GM23338 (cell line): ENCODE data around the gene CACNA1H. TPM values are rescaled to one million over a fixed set of nuclear protein-coding genes. Genes with fewer than 3 reads are reported as not detected.

Source experiments
- ATAC-seq: fragments of 200-7000 bp; cut with Tn5 transposase; 3 replicates; pipeline ENCODE4 v1.9.1; 2020
- DNase-seq: peaks from one replicate; pipeline ENCODE4 v3.0.0-alpha.2; 2015; ENCODE audit warnings: low spot score
- H2AFZ ChIP-seq: fragments of 200-600 bp; sonication (generic); 2 replicates; pipeline ENCODE4 v1.8.0; 2016; ENCODE audit warnings: antibody characterized with exemption, mild to moderate bottlenecking, moderate library complexity
- H3F3A ChIP-seq: fragments of 200-600 bp; sonication (generic); replicated peaks from 2 replicates; pipeline ENCODE4 v1.8.0; 2017; ENCODE audit warnings: antibody characterized with exemption, mixed run types, low read depth
- H3K27ac ChIP-seq: fragments of 200-600 bp; sonication (generic); 2 replicates; pipeline ENCODE4 v1.6.1; 2016; ENCODE audit warnings: low read depth
- H3K27me3 ChIP-seq: fragments of 200-600 bp; sonication (generic); 2 replicates; pipeline ENCODE4 v1.8.0; 2016; ENCODE audit warnings: mild to moderate bottlenecking, mixed run types, moderate library complexity; ENCODE audit not compliant: insufficient read depth
- H3K36me3 ChIP-seq: fragments of 200-600 bp; sonication (generic); 2 replicates; pipeline ENCODE4 v1.8.0; 2016; ENCODE audit warnings: mild to moderate bottlenecking; ENCODE audit not compliant: insufficient read depth
- H3K4me1 ChIP-seq: fragments of 200-600 bp; sonication (generic); 2 replicates; pipeline ENCODE4 v1.8.0; 2016; ENCODE audit warnings: mild to moderate bottlenecking, moderate library complexity; ENCODE audit not compliant: insufficient read depth
- H3K4me2 ChIP-seq: fragments of 200-600 bp; sonication (generic); 2 replicates; pipeline ENCODE4 v1.7.1; 2017; ENCODE audit warnings: mixed run types
- H3K4me3 ChIP-seq: fragments of 200-600 bp; sonication (generic); 2 replicates; pipeline ENCODE4 v1.6.1; 2016; ENCODE audit warnings: mixed run types
- H3K79me2 ChIP-seq: fragments of 200-600 bp; sonication (generic); replicated peaks from 2 replicates; pipeline ENCODE4 v1.8.0; 2017; ENCODE audit warnings: mild to moderate bottlenecking; ENCODE audit not compliant: insufficient read depth
- H3K9me2 ChIP-seq: fragments of 200-600 bp; sonication (generic); 2 replicates; pipeline ENCODE4 v1.8.0; 2017; ENCODE audit not compliant: insufficient read depth
- H4K20me1 ChIP-seq: fragments of 200-600 bp; sonication (generic); replicated peaks from 2 replicates; pipeline ENCODE4 v1.8.0; 2017; ENCODE audit warnings: mild to moderate bottlenecking; ENCODE audit not compliant: insufficient read depth
- H3K27ac Mint-ChIP-seq: 2 replicates; pipeline ENCODE4 v1.8.0; 2020; ENCODE audit warnings: inconsistent platforms, mild to moderate bottlenecking, moderate library complexity, mixed read lengths
- H3K27me3 Mint-ChIP-seq: 3 replicates; pipeline ENCODE4 v1.8.0; 2022; ENCODE audit warnings: low read depth, mild to moderate bottlenecking, moderate library complexity, mixed read lengths, inconsistent platforms; ENCODE audit not compliant: insufficient read depth, poor library complexity
- H3K36me3 Mint-ChIP-seq: 3 replicates; pipeline ENCODE4 v1.8.0; 2021; ENCODE audit warnings: low read depth, mild to moderate bottlenecking, inconsistent platforms, moderate library complexity, mixed read lengths
- H3K4me1 Mint-ChIP-seq: 3 replicates; pipeline ENCODE4 v1.8.0; 2020; ENCODE audit warnings: mild to moderate bottlenecking, inconsistent platforms, mixed read lengths
- H3K4me3 Mint-ChIP-seq: 3 replicates; pipeline ENCODE4 v1.8.0; 2021; ENCODE audit warnings: moderate library complexity, mild to moderate bottlenecking, inconsistent platforms, mixed read lengths
- H3K9me3 Mint-ChIP-seq: 3 replicates; pipeline ENCODE4 v1.8.0; 2020; ENCODE audit warnings: moderate library complexity, mild to moderate bottlenecking, inconsistent platforms, mixed read lengths
- EZH2 ChIP-seq: fragments of 200-600 bp; sonication (generic); IDR thresholded peaks from one replicate; pipeline ENCODE4 v1.8.0; 2017; ENCODE audit warnings: antibody characterized with exemption, mild to moderate bottlenecking, low read depth; ENCODE audit not compliant: unreplicated experiment
- EZH2phosphoT487 ChIP-seq: fragments of 200-600 bp; sonication (generic); IDR thresholded peaks from one replicate; pipeline ENCODE4 v1.8.1; 2018; ENCODE audit warnings: antibody characterized with exemption; ENCODE audit not compliant: unreplicated experiment
- JUNB ChIP-seq: IDR thresholded peaks from one replicate; pipeline ENCODE4 v1.6.1; 2016; ENCODE audit warnings: antibody characterized with exemption; ENCODE audit not compliant: unreplicated experiment
- NANOG ChIP-seq: IDR thresholded peaks from 2 replicates; pipeline ENCODE4 v1.6.1; 2016; ENCODE audit warnings: antibody characterized with exemption, borderline replicate concordance
- POLR2AphosphoS5 ChIP-seq: IDR thresholded peaks from 2 replicates; pipeline ENCODE4 v1.6.1; 2016; ENCODE audit warnings: antibody characterized with exemption, low read depth
- ZNF114 ChIP-seq: fragments of 250-450 bp; sonication (Bioruptor Pico); IDR thresholded peaks from 2 replicates; pipeline ENCODE4 v1.5.0; 2020; ENCODE audit warnings: mild to moderate bottlenecking, moderate library complexity
- ZNF331 ChIP-seq: fragments of 250-450 bp; sonication (Bioruptor Pico); IDR thresholded peaks from 2 replicates; pipeline ENCODE4 v1.5.0; 2020; ENCODE audit warnings: low read depth, mild to moderate bottlenecking, moderate library complexity
- polyA plus RNA-seq: library from polyadenylated mRNA; unstranded; fragments of >200 nt; fragmentation: Nextera tagmentation; extraction: Ambion mirVana; gene quantifications from 2 replicates; pipeline ENCODE4 v1.2.1, GENCODE V29; 2016
- total RNA-seq: library from RNA; depleted of rRNA; stranded (reverse); fragments of >200 nt; shearing (Covaris generic); gene quantifications from 2 replicates; pipeline ENCODE4 v1.2.3, GENCODE V29; 2014
- TF ChIP-seq, protein P1 (sequence below): fragments of 250-450 bp; sonication (Bioruptor Pico); IDR thresholded peaks from 2 replicates; pipeline ENCODE4 v1.5.0; 2020; ENCODE audit warnings: mild to moderate bottlenecking, moderate library complexity
- TF ChIP-seq, protein P2 (sequence below): IDR thresholded peaks from 2 replicates; pipeline ENCODE4 v1.6.1; 2016; ENCODE audit warnings: antibody characterized with exemption
- TF ChIP-seq, protein P3 (sequence below), 2 experiments: fragments of 200-600 bp in 1 of 2; sonication (generic) in 1 of 2; conservative IDR thresholded peaks; 2 replicates each; pipeline versions ENCODE4 v1.5.1 to v1.6.1; 2016 to 2017; ENCODE audit warnings: antibody characterized with exemption in 2 of 2, low read depth in 2 of 2, mild to moderate bottlenecking in 2 of 2, moderate library complexity in 1 of 2

Gene CACNA1H
- total and polyA plus RNA-seq, 2 experiments from 2014 or later: 3.5 to 43.3 TPM

DNA sequence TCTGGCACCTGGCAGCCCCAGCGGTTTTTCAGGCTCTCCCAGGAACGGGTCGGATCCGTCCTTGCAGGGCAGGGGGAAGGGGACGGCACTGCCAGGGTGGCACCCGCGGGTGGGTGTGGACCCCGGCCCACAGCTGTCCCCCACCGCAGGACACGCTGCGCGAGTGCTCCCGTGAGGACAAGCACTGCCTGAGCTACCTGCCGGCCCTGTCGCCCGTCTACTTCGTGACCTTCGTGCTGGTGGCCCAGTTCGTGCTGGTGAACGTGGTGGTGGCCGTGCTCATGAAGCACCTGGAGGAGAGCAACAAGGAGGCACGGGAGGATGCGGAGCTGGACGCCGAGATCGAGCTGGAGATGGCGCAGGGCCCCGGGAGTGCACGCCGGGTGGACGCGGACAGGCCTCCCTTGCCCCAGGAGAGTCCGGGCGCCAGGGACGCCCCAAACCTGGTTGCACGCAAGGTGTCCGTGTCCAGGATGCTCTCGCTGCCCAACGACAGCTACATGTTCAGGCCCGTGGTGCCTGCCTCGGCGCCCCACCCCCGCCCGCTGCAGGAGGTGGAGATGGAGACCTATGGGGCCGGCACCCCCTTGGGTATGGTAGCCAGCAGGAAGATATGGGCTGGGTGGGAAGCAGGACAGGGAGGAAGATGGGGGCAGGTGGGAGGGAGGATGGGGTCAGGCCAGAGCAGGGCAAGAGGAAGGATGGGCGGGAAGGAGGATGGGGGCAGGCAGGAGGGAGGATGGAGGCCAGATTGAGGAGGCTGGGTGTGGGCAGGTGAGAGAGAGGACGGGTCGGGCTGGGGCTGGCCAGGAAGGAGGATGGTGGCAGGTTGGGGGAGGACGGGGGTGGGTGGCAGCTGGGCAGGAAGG is 65.4 kb downstream of the CACNA1H start:
- DNase-seq (no peak), ATAC-seq (no peak)
- H3K4me1 Mint-ChIP-seq: no peaks in the 10 kb centered on the region
- Histone ChIP-seq H3K27me3 (no peaks in the 10 kb centered on the region), H4K20me1 (no peaks in the 10 kb centered on the region; the same call in none of the 2 replicates), H3K9me2 (no peaks in the 10 kb centered on the region), H3K79me2 (no peaks in the 10 kb centered on the region), H2AFZ (no peak overlapping the region), H3F3A (no peaks in the 10 kb centered on the region), H3K36me3 (no peaks in the 10 kb centered on the region), H3K4me1 (no peaks in the 10 kb centered on the region), H3K27ac (no peak overlapping the region), H3K4me2 (no peak overlapping the region), H3K4me3 (no peak overlapping the region)
- H3K36me3 Mint-ChIP-seq: no peaks in the 10 kb centered on the region; the same call in 2 of the 3 replicates
- peaks cover 11% of the 10 kb centered on the region for H3K27me3 Mint-ChIP-seq
- H3K9me3 Mint-ChIP-seq: no peaks in the 10 kb centered on the region
- H3K4me3 Mint-ChIP-seq: no peak overlapping the region
- TF ChIP-seq EZH2phosphoT487 (no peak), JUNB (no peak), EZH2 (no peak), POLR2AphosphoS5 (no peak), NANOG (no peak), ZNF331 (CRISPR knock-in tag) (no peak), ZNF114 (CRISPR knock-in tag) (no peak)
- TF ChIP-seq, protein P1, sequence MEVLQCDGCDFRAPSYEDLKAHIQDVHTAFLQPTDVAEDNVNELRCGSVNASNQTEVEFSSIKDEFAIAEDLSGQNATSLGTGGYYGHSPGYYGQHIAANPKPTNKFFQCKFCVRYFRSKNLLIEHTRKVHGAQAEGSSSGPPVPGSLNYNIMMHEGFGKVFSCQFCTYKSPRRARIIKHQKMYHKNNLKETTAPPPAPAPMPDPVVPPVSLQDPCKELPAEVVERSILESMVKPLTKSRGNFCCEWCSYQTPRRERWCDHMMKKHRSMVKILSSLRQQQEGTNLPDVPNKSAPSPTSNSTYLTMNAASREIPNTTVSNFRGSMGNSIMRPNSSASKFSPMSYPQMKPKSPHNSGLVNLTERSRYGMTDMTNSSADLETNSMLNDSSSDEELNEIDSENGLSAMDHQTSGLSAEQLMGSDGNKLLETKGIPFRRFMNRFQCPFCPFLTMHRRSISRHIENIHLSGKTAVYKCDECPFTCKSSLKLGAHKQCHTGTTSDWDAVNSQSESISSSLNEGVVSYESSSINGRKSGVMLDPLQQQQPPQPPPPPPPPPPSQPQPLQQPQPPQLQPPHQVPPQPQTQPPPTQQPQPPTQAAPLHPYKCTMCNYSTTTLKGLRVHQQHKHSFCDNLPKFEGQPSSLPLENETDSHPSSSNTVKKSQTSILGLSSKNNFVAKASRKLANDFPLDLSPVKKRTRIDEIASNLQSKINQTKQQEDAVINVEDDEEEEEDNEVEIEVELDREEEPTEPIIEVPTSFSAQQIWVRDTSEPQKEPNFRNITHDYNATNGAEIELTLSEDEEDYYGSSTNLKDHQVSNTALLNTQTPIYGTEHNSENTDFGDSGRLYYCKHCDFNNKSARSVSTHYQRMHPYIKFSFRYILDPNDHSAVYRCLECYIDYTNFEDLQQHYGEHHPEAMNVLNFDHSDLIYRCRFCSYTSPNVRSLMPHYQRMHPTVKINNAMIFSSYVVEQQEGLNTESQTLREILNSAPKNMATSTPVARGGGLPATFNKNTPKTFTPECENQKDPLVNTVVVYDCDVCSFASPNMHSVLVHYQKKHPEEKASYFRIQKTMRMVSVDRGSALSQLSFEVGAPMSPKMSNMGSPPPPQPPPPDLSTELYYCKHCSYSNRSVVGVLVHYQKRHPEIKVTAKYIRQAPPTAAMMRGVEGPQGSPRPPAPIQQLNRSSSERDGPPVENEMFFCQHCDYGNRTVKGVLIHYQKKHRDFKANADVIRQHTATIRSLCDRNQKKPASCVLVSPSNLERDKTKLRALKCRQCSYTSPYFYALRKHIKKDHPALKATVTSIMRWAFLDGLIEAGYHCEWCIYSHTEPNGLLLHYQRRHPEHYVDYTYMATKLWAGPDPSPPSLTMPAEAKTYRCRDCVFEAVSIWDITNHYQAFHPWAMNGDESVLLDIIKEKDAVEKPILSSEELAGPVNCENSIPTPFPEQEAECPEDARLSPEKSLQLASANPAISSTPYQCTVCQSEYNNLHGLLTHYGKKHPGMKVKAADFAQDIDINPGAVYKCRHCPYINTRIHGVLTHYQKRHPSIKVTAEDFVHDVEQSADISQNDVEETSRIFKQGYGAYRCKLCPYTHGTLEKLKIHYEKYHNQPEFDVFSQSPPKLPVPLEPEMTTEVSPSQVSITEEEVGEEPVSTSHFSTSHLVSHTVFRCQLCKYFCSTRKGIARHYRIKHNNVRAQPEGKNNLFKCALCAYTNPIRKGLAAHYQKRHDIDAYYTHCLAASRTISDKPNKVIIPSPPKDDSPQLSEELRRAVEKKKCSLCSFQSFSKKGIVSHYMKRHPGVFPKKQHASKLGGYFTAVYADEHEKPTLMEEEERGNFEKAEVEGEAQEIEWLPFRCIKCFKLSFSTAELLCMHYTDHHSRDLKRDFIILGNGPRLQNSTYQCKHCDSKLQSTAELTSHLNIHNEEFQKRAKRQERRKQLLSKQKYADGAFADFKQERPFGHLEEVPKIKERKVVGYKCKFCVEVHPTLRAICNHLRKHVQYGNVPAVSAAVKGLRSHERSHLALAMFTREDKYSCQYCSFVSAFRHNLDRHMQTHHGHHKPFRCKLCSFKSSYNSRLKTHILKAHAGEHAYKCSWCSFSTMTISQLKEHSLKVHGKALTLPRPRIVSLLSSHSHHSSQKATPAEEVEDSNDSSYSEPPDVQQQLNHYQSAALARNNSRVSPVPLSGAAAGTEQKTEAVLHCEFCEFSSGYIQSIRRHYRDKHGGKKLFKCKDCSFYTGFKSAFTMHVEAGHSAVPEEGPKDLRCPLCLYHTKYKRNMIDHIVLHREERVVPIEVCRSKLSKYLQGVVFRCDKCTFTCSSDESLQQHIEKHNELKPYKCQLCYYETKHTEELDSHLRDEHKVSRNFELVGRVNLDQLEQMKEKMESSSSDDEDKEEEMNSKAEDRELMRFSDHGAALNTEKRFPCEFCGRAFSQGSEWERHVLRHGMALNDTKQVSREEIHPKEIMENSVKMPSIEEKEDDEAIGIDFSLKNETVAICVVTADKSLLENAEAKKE (CRISPR knock-in tag): no peak
- TF ChIP-seq, protein P2, sequence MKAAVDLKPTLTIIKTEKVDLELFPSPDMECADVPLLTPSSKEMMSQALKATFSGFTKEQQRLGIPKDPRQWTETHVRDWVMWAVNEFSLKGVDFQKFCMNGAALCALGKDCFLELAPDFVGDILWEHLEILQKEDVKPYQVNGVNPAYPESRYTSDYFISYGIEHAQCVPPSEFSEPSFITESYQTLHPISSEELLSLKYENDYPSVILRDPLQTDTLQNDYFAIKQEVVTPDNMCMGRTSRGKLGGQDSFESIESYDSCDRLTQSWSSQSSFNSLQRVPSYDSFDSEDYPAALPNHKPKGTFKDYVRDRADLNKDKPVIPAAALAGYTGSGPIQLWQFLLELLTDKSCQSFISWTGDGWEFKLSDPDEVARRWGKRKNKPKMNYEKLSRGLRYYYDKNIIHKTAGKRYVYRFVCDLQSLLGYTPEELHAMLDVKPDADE: no peak
- TF ChIP-seq, protein P3, sequence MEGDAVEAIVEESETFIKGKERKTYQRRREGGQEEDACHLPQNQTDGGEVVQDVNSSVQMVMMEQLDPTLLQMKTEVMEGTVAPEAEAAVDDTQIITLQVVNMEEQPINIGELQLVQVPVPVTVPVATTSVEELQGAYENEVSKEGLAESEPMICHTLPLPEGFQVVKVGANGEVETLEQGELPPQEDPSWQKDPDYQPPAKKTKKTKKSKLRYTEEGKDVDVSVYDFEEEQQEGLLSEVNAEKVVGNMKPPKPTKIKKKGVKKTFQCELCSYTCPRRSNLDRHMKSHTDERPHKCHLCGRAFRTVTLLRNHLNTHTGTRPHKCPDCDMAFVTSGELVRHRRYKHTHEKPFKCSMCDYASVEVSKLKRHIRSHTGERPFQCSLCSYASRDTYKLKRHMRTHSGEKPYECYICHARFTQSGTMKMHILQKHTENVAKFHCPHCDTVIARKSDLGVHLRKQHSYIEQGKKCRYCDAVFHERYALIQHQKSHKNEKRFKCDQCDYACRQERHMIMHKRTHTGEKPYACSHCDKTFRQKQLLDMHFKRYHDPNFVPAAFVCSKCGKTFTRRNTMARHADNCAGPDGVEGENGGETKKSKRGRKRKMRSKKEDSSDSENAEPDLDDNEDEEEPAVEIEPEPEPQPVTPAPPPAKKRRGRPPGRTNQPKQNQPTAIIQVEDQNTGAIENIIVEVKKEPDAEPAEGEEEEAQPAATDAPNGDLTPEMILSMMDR (conservative IDR thresholded peaks at IDR 0.05; ENCODE audit: low read depth in 2 of 2): no peak
- H3K27ac Mint-ChIP-seq: no peak overlapping the region
